A673 (cell line): Measurements from ENCODE around the gene NDUFV2.

Experiments
- EZH2 ChIP-seq: fragments of 200-600 bp; sonication (generic); IDR thresholded peaks from 2 replicates; pipeline ENCODE4 v1.6.1; 2017; ENCODE audit warnings: borderline replicate concordance, low read depth, mild to moderate bottlenecking, mixed read lengths, antibody characterized with exemption, low read length; ENCODE audit not compliant: poor library complexity, severe bottlenecking
- TF ChIP-seq, protein P1 (sequence below): fragments of 300-800, 200-600 bp; sonication (generic); conservative IDR thresholded peaks from 2 replicates; pipeline ENCODE4 v1.5.1; 2017; ENCODE audit warnings: low read depth, mild to moderate bottlenecking, antibody characterized with exemption, low read length, moderate library complexity, mixed read lengths

DNA sequence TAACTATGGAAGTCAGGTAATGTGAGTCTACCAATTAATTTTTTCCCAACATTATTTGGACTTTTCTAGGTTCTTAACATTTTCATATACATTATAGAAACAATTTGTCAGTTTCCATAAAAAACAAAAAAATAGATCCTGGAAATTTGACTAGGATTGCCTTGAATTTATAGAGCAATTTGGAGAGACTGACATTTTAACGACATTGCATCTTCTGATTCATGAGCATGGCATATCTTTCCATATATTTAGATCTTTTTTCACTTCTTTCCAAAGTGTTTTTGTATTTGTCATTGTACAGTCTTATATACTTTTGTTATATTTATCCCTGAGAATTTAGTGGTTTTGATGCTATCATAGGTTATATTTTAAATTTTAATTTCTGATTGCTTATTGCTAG lies 76.1 kb downstream of the NDUFV2 start:
- no peak for TF ChIP-seq EZH2
- TF ChIP-seq, protein P1, sequence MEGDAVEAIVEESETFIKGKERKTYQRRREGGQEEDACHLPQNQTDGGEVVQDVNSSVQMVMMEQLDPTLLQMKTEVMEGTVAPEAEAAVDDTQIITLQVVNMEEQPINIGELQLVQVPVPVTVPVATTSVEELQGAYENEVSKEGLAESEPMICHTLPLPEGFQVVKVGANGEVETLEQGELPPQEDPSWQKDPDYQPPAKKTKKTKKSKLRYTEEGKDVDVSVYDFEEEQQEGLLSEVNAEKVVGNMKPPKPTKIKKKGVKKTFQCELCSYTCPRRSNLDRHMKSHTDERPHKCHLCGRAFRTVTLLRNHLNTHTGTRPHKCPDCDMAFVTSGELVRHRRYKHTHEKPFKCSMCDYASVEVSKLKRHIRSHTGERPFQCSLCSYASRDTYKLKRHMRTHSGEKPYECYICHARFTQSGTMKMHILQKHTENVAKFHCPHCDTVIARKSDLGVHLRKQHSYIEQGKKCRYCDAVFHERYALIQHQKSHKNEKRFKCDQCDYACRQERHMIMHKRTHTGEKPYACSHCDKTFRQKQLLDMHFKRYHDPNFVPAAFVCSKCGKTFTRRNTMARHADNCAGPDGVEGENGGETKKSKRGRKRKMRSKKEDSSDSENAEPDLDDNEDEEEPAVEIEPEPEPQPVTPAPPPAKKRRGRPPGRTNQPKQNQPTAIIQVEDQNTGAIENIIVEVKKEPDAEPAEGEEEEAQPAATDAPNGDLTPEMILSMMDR: no peak
